ENCODE measurements around the gene MCRS1.

MCRS1 gene

GRCh38 chr12:49568442-49569162, 660 bp upstream of the MCRS1 start:
- peak overlapping the region; percentile 90 for H2AFZ ChIP-seq (ENCODE audit: low read depth, low read length)
- peak overlapping the region; percentile 95 for H3K4me3 ChIP-seq (ENCODE audit: low read length)
- H3K27me3 ChIP-seq (ENCODE audit: insufficient read depth, low read length): no peaks in the 10 kb centered on the region
- no peaks in the 10 kb centered on the region for H3K9me3 ChIP-seq (ENCODE audit: low read length)
- peaks cover 19% of the 10 kb centered on the region for H3K36me3 ChIP-seq (ENCODE audit: insufficient read depth, low read length)
- H3K4me1 ChIP-seq (ENCODE audit: insufficient read depth, low read length): peaks cover 16% of the 10 kb centered on the region

- peaks cover 16% of the 10 kb centered on the region for H3K4me1 ChIP-seq (ENCODE audit: insufficient read depth, low read length)
- no peaks in the 10 kb centered on the region for H3K27me3 ChIP-seq (ENCODE audit: insufficient read depth, low read length)
- peak overlapping the region; percentile 95 for H3K4me3 ChIP-seq (ENCODE audit: low read length)
- H2AFZ ChIP-seq (ENCODE audit: low read depth, low read length): peak overlapping the region; percentile 90
- peaks cover 32% of the 10 kb centered on the region for H3K36me3 ChIP-seq (ENCODE audit: insufficient read depth, low read length)
- H3K9me3 ChIP-seq (ENCODE audit: low read length): no peaks in the 10 kb centered on the region
Measured at GRCh38 chr12:49567302-49567610, 686 bp downstream of the MCRS1 start.

GRCh38 chr12:49566361-49566760, 1.6 kb downstream of the MCRS1 start:
- Histone ChIP-seq H2AFZ (ENCODE audit: low read depth, low read length) (no peak overlapping the region), H3K4me3 (ENCODE audit: low read length) (peak overlapping the region; percentile 95), H3K4me1 (ENCODE audit: insufficient read depth, low read length) (peaks cover 16% of the 10 kb centered on the region), H3K9me3 (ENCODE audit: low read length) (no peaks in the 10 kb centered on the region), H3K36me3 (ENCODE audit: insufficient read depth, low read length) (peaks cover 40% of the 10 kb centered on the region), H3K27me3 (ENCODE audit: insufficient read depth, low read length) (no peaks in the 10 kb centered on the region)

GRCh38 chr12:49565406-49566265, 2.3 kb downstream of the MCRS1 start:
- Histone ChIP-seq H3K27me3 (ENCODE audit: insufficient read depth, low read length) (no peaks in the 10 kb centered on the region), H3K4me3 (ENCODE audit: low read length) (no peak overlapping the region), H3K4me1 (ENCODE audit: insufficient read depth, low read length) (peaks cover 16% of the 10 kb centered on the region), H2AFZ (ENCODE audit: low read depth, low read length) (no peak overlapping the region), H3K9me3 (ENCODE audit: low read length) (no peaks in the 10 kb centered on the region), H3K36me3 (ENCODE audit: insufficient read depth, low read length) (peaks cover 45% of the 10 kb centered on the region)

GRCh38 chr12:49564686-49565405, 3.1 kb downstream of the MCRS1 start:
- H3K36me3 ChIP-seq (ENCODE audit: insufficient read depth, low read length): peaks cover 50% of the 10 kb centered on the region
- peaks cover 16% of the 10 kb centered on the region for H3K4me1 ChIP-seq (ENCODE audit: insufficient read depth, low read length)
- no peaks in the 10 kb centered on the region for H3K9me3 ChIP-seq (ENCODE audit: low read length)
- H2AFZ ChIP-seq (ENCODE audit: low read depth, low read length): no peak overlapping the region
- no peak overlapping the region for H3K4me3 ChIP-seq (ENCODE audit: low read length)
- H3K27me3 ChIP-seq (ENCODE audit: insufficient read depth, low read length): no peaks in the 10 kb centered on the region

- H3K4me1 ChIP-seq (ENCODE audit: insufficient read depth, low read length): peaks cover 15% of the 10 kb centered on the region
- no peak overlapping the region for H3K4me3 ChIP-seq (ENCODE audit: low read length)
- H2AFZ ChIP-seq (ENCODE audit: low read depth, low read length): no peak overlapping the region
- no peaks in the 10 kb centered on the region for H3K9me3 ChIP-seq (ENCODE audit: low read length)
- peaks cover 58% of the 10 kb centered on the region for H3K36me3 ChIP-seq (ENCODE audit: insufficient read depth, low read length)
- H3K27me3 ChIP-seq (ENCODE audit: insufficient read depth, low read length): no peaks in the 10 kb centered on the region
Measured at GRCh38 chr12:49563951-49564685, 3.8 kb downstream of the MCRS1 start.

- H2AFZ ChIP-seq (ENCODE audit: low read depth, low read length): no peak overlapping the region
- no peak overlapping the region for H3K4me3 ChIP-seq (ENCODE audit: low read length)
- no peaks in the 10 kb centered on the region for H3K27me3 ChIP-seq (ENCODE audit: insufficient read depth, low read length)
- peaks cover 70% of the 10 kb centered on the region for H3K36me3 ChIP-seq (ENCODE audit: insufficient read depth, low read length)
- H3K9me3 ChIP-seq (ENCODE audit: low read length): no peaks in the 10 kb centered on the region
- peaks cover 11% of the 10 kb centered on the region for H3K4me1 ChIP-seq (ENCODE audit: insufficient read depth, low read length)
Measured at GRCh38 chr12:49562831-49563230, 5.1 kb downstream of the MCRS1 start.

GRCh38 chr12:49562233-49562632, 5.7 kb downstream of the MCRS1 start:
- Histone ChIP-seq H3K4me1 (ENCODE audit: insufficient read depth, low read length) (peaks cover 7% of the 10 kb centered on the region), H3K27me3 (ENCODE audit: insufficient read depth, low read length) (no peaks in the 10 kb centered on the region), H3K36me3 (ENCODE audit: insufficient read depth, low read length) (peaks cover 74% of the 10 kb centered on the region)

GRCh38 chr12:49560695-49561094, 7.2 kb downstream of the MCRS1 start:
- no peak overlapping the region for H3K4me3 ChIP-seq (ENCODE audit: low read length)

More at GRCh38 chr12:49562233-49562632, 5.7 kb downstream of the MCRS1 start:
- Histone ChIP-seq H3K4me3 (ENCODE audit: low read length) (no peak overlapping the region), H2AFZ (ENCODE audit: low read depth, low read length) (no peak overlapping the region), H3K9me3 (ENCODE audit: low read length) (no peaks in the 10 kb centered on the region)

GRCh38 chr12:49559011-49559675, 8.8 kb downstream of the MCRS1 start:
- Histone ChIP-seq H3K27me3 (ENCODE audit: insufficient read depth, low read length) (no peaks in the 10 kb centered on the region), H3K4me3 (ENCODE audit: low read length) (no peak overlapping the region), H3K9me3 (ENCODE audit: low read length) (no peaks in the 10 kb centered on the region), H3K4me1 (ENCODE audit: insufficient read depth, low read length) (peaks cover 4% of the 10 kb centered on the region), H2AFZ (ENCODE audit: low read depth, low read length) (no peak overlapping the region), H3K36me3 (ENCODE audit: insufficient read depth, low read length) (peaks cover 70% of the 10 kb centered on the region)

More at GRCh38 chr12:49560695-49561094, 7.2 kb downstream of the MCRS1 start:
- Histone ChIP-seq H3K27me3 (ENCODE audit: insufficient read depth, low read length) (no peaks in the 10 kb centered on the region), H3K4me1 (ENCODE audit: insufficient read depth, low read length) (no peaks in the 10 kb centered on the region), H3K36me3 (ENCODE audit: insufficient read depth, low read length) (peaks cover 76% of the 10 kb centered on the region), H3K9me3 (ENCODE audit: low read length) (no peaks in the 10 kb centered on the region), H2AFZ (ENCODE audit: low read depth, low read length) (no peak overlapping the region)

GRCh38 chr12:49558526-49558925, 9.4 kb downstream of the MCRS1 start:
- no peak overlapping the region for H2AFZ ChIP-seq (ENCODE audit: low read depth, low read length)
- no peaks in the 10 kb centered on the region for H3K27me3 ChIP-seq (ENCODE audit: insufficient read depth, low read length)
- peaks cover 9% of the 10 kb centered on the region for H3K4me1 ChIP-seq (ENCODE audit: insufficient read depth, low read length)
- no peaks in the 10 kb centered on the region for H3K9me3 ChIP-seq (ENCODE audit: low read length)
- H3K4me3 ChIP-seq (ENCODE audit: low read length): no peak overlapping the region
- H3K36me3 ChIP-seq (ENCODE audit: insufficient read depth, low read length): peaks cover 64% of the 10 kb centered on the region

- H3K27me3 ChIP-seq (ENCODE audit: insufficient read depth, low read length): no peaks in the 10 kb centered on the region
- no peak overlapping the region for H2AFZ ChIP-seq (ENCODE audit: low read depth, low read length)
- H3K9me3 ChIP-seq (ENCODE audit: low read length): no peaks in the 10 kb centered on the region
- H3K4me1 ChIP-seq (ENCODE audit: insufficient read depth, low read length): peaks cover 9% of the 10 kb centered on the region
- no peak overlapping the region for H3K4me3 ChIP-seq (ENCODE audit: low read length)
- peaks cover 57% of the 10 kb centered on the region for H3K36me3 ChIP-seq (ENCODE audit: insufficient read depth, low read length)
Measured at GRCh38 chr12:49557917-49558215, 10.1 kb downstream of the MCRS1 start.
